ENCODE measurements around the gene PAK2. TPM values are rescaled to one million over a fixed set of nuclear protein-coding genes. Genes with fewer than 3 reads are reported as not detected.

Gene PAK2
- total and polyA plus RNA-seq, 9 of the 15 experiments (the other 6 are each of a cell fraction or from before 2014, with no cell fraction given) = 13.2 to 72.4 (median 35.7) TPM

DNA sequence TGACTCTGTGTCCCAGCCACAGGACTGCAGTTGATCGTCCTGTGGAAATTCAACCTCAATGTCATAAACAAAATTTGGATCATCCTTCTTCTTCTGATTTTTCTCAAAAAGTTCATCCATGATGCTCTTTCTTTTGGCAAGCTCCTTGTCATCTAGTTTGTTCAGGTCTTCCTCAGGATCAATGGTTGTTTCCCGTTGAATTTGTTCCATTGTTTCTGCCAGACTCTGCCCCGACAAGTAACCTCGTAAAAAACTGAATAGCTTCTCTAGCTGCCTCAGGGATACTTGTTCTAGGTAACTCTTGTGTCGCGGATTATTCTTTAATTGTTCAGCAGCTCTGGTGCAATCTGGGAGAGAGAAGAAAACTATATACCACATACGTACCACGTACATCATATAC lies 32.1 kb upstream of the PAK2 start:
- Histone ChIP-seq H3K9me1 (ENCODE audit: control insufficient read depth, insufficient read depth, low read length) (no peaks in the 10 kb centered on the region), H2AFZ (ENCODE audit: low read depth, low read length) (no peak overlapping the region), H3K9ac (ENCODE audit: insufficient read depth in 1 of 2, low read depth in 2 of 2, low read length in 2 of 2) (no peak overlapping the region), H3K27me3 (ENCODE audit: control insufficient read depth in 2 of 2, insufficient read depth in 2 of 2, low read length in 2 of 2) (no peaks in the 10 kb centered on the region), H4K20me1 (replicated peaks; ENCODE audit: control insufficient read depth, insufficient read depth, low read length) (no peaks in the 10 kb centered on the region), H3K27ac (ENCODE audit: extremely low read depth, low read depth, low read length) (no peak overlapping the region), H3K36me3 (ENCODE audit: control insufficient read depth, insufficient read depth, low read length) (no peaks in the 10 kb centered on the region), H3K4me1 (replicated peaks in 1 of 2; ENCODE audit: control insufficient read depth in 2 of 2, insufficient read depth in 2 of 2, low read length in 2 of 2) (peaks cover 6 to 12% of the 10 kb centered on the region in 2 experiments; a peak in 4 of 5 replicates), H3K4me3 (no peak overlapping the region), H3K79me2 (ENCODE audit: control insufficient read depth, insufficient read depth, low read length) (0 out of 3 replicates have a peak, but pooled peaks cover under 1% of the 10 kb centered on the region), H3K9me3 (replicated peaks; ENCODE audit: control insufficient read depth, insufficient read depth, low read depth, low read length) (no peaks in the 10 kb centered on the region), H3K4me2 (ENCODE audit: insufficient read depth, low read length) (no peak overlapping the region)
- in situ Hi-C loops (cut with MboI) = no loop called here
- no peak for FAIRE-seq
- CTCF ChIA-PET (ENCODE audit: low intra/inter-chr PET ratio) = no interaction called here
- DNase-seq (ENCODE audit: extremely low read depth in 1 of 4, low spot score in 3 of 4) = no peak
- no peak for TF ChIP-seq HNRNPH1 (optimal IDR thresholded peaks at IDR 0.05; ENCODE audit: low read depth, low read length)
- no peak for TF ChIP-seq FOXP1 (CRISPR knock-in tag; IDR thresholded peaks at IDR 0.05)
- no peak for TF ChIP-seq ILK (tag; IDR thresholded peaks at IDR 0.05; ENCODE audit: borderline replicate concordance, low read depth)
- TF ChIP-seq ZNF57 (CRISPR knock-in tag; IDR thresholded peaks at IDR 0.05) = no peak
- no peak for TF ChIP-seq ZBTB1 (CRISPR knock-in tag; IDR thresholded peaks at IDR 0.05; ENCODE audit: borderline replicate concordance, low read depth)
- TF ChIP-seq MNT (conservative IDR thresholded peaks at IDR 0.05) = no peak
- TF ChIP-seq ZBED1 (IDR thresholded peaks at IDR 0.05) = no peak
- TF ChIP-seq RBM34 (IDR thresholded peaks at IDR 0.05; ENCODE audit: borderline replicate concordance, insufficient read depth, low read length) = no peak
- no peak for TF ChIP-seq NEUROD1 (IDR thresholded peaks at IDR 0.05; ENCODE audit: borderline replicate concordance, low read depth, low read length, partially characterized antibody)
- TF ChIP-seq E2F3 (CRISPR knock-in tag; IDR thresholded peaks at IDR 0.05) = no peak
- TF ChIP-seq HNRNPLL (IDR thresholded peaks at IDR 0.05; ENCODE audit: low read depth, low read length, poor library complexity, severe bottlenecking) = no peak
- no peak for TF ChIP-seq POLR3G (IDR thresholded peaks at IDR 0.05; ENCODE audit: extremely low read depth, insufficient read length, insufficient replicate concordance)
- TF ChIP-seq, protein P1, sequence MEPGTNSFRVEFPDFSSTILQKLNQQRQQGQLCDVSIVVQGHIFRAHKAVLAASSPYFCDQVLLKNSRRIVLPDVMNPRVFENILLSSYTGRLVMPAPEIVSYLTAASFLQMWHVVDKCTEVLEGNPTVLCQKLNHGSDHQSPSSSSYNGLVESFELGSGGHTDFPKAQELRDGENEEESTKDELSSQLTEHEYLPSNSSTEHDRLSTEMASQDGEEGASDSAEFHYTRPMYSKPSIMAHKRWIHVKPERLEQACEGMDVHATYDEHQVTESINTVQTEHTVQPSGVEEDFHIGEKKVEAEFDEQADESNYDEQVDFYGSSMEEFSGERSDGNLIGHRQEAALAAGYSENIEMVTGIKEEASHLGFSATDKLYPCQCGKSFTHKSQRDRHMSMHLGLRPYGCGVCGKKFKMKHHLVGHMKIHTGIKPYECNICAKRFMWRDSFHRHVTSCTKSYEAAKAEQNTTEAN (CRISPR knock-in tag; IDR thresholded peaks at IDR 0.05) = no peak
- no TSS peak for BruUV-seq (replicated peaks)
- no peak for ATAC-seq
- 84% methylated on average over 8 of the region's 8 CpGs for WGBS (ENCODE audit: insufficient coverage, low coverage, missing lambda C conversion rate)
- POLR2A ChIA-PET = interaction anchor here (1.0 kb wide), 1 partner anchor 11 kb away, joined by 4 read pairs; no protein-coding TSS in a partner anchor
- intact Hi-C loops (cut with micrococcal nuclease) = no loop called here
